ENCODE results near the gene ADAMTSL3.

DNA sequence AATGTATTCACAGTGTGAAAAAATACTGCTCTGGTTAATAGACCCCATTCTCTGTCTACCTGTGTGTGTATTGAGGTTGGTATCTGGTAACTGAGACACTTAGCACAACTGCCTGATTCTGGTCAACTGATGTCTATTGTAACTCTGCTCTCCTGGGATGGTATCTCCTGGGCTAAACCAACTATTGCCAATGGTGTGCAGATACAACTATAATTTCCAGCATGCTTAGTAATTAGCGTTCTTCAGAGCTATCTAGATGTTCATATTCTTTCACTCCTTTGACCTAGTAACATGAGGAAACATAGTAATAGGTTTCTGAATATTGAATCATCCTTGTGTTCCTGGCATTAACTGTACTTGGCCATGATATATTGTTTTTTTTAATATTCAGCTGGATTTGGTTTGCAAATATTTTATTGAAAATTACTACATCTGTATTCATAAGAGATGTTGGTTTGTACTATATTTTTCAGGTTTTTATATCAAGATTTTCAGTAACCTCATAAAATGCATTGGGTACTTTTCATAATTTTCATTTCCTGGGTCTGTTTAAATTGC, 16.8 kb downstream of the ADAMTSL3 start:
- TF ChIP-seq RCOR1 (IDR thresholded peaks at IDR 0.05; ENCODE audit: low read length) (no peak), SMC3 (IDR thresholded peaks at IDR 0.05; ENCODE audit: low read depth, low read length) (no peak), POLR2AphosphoS5 (IDR thresholded peaks at IDR 0.05; ENCODE audit: low read depth, low read length) (no peak), EP300 (IDR thresholded peaks at IDR 0.05; ENCODE audit: borderline replicate concordance in 1 of 2, low read depth in 1 of 2, low read length in 1 of 2) (no peak), TEAD4 (IDR thresholded peaks at IDR 0.05; ENCODE audit: borderline replicate concordance, insufficient read depth) (no peak), EZH2phosphoT487 (IDR thresholded peaks at IDR 0.05; ENCODE audit: borderline replicate concordance, low read depth) (no peak), JUND (IDR thresholded peaks at IDR 0.05) (no peak)
- TF ChIP-seq, protein P1, sequence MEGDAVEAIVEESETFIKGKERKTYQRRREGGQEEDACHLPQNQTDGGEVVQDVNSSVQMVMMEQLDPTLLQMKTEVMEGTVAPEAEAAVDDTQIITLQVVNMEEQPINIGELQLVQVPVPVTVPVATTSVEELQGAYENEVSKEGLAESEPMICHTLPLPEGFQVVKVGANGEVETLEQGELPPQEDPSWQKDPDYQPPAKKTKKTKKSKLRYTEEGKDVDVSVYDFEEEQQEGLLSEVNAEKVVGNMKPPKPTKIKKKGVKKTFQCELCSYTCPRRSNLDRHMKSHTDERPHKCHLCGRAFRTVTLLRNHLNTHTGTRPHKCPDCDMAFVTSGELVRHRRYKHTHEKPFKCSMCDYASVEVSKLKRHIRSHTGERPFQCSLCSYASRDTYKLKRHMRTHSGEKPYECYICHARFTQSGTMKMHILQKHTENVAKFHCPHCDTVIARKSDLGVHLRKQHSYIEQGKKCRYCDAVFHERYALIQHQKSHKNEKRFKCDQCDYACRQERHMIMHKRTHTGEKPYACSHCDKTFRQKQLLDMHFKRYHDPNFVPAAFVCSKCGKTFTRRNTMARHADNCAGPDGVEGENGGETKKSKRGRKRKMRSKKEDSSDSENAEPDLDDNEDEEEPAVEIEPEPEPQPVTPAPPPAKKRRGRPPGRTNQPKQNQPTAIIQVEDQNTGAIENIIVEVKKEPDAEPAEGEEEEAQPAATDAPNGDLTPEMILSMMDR (IDR thresholded peaks at IDR 0.05), result no peak
- TF ChIP-seq, protein P2, sequence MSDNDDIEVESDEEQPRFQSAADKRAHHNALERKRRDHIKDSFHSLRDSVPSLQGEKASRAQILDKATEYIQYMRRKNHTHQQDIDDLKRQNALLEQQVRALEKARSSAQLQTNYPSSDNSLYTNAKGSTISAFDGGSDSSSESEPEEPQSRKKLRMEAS (IDR thresholded peaks at IDR 0.05; ENCODE audit: low read depth), result no peak

All from SK-N-SH (cell line).